ENCODE measurements around the gene HELZ.
"Not testable (repeated sequence)": the region's sequence is repeated elsewhere in the genome, so short reads cannot be mapped to it uniquely, and the experiment has no call there.

HELZ gene

DNA sequence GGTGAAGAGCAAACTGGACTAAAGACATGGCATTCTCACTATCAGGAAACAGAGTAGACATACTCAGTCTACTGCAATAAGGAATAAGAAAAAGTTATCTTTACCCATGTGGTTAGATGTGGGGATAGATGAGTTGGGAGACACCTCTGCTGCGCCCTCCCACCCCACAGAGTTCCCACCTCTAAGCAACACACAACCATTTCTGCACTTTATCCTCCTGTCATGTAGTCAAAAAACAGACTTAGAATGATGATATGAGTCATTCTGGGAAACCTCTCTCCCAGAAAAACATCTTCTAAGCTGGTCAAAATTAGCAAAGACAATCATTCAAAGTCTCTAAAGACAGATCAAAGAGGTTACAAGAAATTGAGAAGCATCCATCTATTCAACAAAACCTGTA is 105.7 kb downstream of the HELZ start:
- no peak for DNase-seq

DNA sequence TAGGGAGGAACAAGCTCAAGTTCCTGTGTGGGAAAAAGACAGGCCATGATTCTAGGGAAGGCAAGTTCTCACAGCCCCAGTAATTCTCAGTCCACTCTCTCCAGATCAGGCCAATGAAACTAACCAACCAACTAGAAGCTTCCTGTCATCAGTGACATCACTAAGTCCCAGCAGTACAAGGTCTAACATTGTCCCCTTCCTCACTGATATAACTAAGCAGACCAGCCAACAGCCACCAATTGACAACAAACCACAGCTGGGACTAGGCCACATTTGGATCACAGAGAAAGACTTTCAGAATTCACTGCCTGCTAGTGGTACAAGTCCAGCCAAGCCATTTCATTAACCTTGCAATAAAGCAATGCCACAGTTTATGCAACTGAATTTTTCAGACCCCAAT is 106.6 kb downstream of the HELZ start:
- no peak for DNase-seq

DNA sequence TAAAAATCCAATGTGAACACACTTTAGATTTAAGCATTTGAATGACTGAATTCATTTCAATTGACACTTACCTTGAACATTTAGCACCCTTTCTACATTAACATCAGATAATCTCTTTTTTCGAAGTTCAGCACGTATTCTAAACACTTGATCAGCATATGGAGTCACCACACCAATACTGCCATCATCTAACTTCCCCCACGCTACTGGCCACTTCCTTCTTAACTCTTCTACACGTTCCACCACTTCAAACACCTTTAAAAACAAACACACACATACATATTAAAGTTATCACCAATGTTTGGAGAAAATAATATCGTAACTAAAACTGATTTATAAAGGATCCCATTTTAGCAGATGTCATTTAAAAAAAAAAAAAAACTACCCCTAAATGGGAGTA is 107.1 kb downstream of the HELZ start:
- DNase-seq: no peak

DNA sequence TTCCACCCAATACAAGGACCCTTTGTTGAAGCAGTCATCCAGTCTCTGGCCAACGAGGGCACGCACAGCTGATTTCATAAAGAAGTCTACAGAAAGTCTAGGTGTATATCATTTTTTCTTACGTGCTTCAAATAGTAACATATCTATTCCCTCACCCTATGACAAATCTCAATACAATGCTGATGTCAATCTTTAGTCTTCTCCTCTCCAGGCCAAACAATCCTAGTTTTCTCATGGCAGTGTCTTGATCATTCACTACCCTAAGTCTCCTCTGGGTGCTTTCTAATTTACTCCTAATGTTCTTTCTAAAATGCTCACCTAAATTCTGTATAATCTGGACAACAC is 108.0 kb downstream of the HELZ start:
- DNase-seq: no peak

DNA sequence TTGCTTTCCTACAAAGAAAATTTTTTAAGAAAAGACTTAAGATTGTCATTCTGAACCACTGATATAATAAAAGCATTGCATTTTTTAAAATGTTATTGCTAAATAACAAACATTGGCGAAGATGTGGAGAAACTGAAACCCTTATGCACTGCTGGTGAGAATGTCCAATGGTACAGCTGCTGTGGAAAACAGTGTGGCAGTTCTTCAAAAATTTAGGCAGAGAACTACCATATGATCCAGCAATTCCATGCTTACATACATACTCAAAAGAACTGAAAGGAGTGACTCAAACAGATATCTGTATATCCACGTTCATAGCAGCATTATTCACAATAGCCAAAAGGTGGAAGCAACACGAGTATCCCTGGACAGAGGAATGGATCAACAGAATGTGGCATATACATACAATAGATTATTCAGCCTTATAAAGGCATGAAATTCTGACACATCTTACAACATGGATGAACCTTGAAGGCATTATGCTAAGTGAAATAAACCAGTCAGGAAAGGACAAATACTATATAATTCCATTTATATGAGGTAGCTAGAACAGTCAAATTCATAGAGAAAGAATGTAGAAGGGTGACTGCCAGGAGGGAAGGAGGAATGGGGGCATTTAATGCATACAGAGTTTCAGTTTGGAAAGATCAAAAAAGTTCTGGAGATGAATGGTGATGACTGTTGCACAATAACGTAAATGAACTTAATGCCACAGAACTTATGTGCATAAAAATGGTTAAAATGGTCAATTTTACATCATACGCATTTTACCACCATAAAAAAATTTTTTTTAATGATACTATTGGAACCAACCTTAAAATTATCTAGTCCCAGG is 108.6 kb downstream of the HELZ start:
- no peak for DNase-seq

DNA sequence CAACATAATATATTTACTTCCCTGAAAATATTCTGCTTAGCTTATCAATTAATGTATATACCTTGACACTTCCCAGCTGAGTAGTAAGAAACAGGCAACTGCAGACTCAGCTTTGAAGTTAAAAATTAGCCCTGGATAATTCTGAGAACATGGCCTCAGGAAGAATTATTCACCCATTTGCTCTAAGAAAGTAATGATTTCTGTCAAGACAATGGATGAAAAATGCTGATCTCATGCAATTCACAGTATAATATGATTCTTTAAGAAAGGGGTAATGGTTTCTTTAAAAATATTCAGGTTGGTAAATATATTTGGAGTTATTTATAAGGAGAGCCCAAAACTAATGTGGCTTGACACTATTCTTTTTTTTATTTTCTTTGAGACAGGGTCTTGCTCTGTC is 111.8 kb downstream of the HELZ start:
- DNase-seq: no peak

DNA sequence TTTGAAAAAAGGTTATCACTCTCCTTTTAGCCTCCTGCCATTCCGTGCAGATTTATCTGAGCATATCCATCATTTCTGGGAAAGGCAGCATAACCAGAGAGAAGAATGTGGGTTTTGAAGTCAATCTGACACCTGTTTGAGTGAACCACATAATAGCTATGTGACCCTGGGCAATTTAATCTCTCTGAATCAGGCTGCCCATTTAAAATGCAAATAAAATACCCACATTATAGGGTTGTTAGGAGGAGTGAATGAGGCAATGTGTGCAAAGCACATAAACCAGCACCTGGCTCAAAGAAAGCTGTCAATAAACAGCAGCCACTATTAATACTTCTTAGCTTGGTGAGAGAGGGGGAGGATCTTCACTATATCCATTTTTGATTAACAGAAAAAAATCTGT is 112.6 kb downstream of the HELZ start:
- peak; percentile 83 for DNase-seq

DNA sequence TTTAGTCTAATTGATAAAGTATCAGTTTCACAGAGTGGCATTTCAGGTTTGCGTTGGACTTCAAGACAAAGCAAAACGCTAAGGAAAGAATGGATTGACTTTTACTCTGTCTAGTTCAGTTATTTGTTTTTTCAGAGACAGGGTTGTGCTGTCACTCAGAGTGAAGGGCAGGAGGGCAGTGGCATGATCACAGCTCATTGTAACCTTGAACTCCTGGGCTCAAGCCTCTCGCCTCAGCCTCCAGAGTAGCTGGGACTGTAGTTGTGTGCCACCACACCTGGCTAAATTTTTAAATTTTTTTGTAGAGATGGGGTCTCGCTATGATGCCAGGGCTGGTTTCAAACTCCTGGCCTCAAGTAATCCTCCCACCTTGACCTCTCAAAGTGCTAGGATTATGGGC is 114.2 kb downstream of the HELZ start:
- no peak for DNase-seq

DNA sequence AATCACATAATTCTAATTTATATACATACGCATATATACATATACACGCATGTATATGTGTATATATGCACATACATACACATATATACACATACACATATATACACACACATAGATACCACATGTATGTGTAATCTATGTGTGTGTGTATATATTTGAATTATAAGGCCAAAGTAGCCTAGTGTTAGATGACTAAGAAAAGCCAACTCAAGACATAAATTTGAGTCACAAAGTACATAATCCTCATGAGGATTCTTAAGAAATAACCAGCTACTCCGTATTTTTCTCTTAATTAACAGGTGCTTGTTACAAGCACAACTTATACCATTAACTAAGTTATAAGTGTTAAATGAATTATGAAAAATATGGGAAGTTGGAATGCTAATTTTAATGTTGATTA is 115.7 kb downstream of the HELZ start:
- DNase-seq: no peak

DNA sequence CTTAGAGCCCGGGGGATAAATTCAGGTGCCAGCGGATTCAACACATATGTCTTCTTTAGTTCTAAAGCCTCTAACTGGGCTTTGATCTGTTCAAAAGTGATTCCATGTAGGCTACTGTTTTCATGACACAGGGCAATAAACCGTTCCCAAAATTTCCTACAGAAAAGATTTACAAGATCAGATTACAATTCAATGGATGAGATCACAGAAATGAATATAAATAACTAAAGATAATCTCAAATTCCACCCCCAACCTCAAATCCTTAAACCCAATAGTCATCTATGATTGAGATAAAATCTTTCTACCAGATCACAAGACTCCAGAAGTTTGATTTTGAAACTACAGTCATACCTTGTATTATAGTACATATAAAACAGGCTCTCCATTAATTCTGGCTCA is 116.3 kb downstream of the HELZ start:
- DNase-seq: no peak

DNA sequence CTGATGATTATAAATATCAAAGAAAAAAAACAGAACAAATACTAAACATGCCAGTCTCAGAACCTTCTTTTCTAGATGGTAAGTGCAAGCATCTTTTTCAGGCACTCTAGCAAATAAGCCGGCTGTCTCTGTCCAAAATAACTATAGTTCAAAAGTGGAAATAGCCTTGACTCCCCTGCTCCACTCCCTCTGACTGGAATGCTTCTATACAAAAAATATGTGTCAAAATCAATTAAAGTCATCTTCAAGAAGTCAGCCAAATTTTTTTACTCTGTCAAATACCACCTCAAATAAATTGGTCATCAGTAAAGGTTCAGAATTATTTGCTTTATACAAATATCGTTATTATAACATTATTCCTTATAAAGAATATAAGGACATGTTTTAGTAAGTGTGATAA is 117.1 kb downstream of the HELZ start:
- DNase-seq: no peak

DNA sequence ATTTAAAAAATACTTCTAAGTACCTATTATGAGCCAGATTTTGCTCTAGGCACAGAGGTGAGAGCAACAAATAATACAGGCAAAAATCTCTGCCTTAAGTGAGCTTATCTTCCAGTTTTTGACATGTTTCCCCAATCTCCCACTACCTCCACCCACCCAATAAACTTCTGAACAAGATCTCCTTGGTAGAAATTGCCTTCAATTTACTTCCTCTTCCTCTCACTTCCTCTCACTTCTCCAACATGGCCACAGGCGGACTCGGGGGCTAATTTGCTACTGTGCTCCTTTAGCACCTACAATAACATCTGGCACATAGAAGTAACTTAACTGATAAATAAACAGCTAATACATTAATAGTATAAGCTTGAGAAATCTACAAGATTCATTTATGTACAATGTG is 118.0 kb downstream of the HELZ start:
- DNase-seq: no peak

DNA sequence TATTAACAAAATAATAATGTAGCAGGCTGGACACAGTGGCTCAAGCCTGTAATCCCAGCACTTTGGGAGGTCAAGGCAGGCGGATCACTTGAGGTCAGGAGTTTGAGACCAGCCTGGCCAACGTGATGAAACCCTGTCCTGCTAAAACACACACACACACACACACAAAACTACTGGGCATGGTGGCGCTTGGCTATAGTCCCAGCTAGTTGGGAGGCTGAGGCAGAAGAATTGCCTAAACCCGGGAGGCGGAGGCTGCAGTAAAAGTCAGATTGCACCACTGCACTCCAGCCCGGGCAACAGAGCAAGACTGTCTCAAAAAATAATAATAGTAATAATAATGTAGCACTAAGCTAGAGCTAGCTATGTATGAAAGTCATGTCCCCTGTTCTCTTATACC is 118.5 kb downstream of the HELZ start:
- not testable (repeated sequence) for DNase-seq

DNA sequence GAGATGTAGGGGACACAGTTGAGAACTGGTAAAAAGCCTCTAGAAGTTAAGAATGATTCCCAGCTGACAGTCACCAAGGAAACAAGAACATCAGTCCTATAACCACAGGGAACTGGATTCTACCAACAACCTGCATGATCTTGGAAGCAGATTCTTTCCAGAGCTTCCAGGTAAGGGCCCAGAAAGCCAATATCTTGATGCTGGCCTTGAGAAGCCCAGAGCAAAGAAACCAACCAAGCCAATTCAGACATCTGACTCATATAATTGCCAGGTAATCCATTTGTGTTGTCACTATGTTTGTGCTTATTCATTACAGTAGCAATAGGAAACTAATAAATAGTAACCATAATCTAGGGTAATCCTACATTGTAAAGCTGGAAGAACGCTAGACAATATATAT is 119.1 kb downstream of the HELZ start:
- no peak for DNase-seq

DNA sequence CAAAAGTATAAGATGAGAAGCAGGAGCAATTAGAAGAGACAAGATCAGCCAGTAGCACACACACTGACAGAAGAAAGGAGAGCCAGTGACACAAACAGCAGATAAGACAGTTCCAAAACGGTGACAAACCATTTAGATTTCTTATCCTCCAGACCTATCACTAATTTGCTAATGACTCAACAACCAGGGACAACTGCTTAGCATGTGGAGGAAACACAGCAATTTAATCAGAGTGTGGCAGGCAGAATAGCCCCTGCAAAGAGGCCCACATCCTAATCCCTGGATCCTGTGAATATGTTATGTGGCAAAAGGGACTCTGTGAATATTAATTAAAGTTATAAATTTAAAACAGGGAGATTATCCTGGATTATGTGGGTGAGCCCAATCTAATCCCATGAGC is 119.6 kb downstream of the HELZ start:
- no peak for DNase-seq

DNA sequence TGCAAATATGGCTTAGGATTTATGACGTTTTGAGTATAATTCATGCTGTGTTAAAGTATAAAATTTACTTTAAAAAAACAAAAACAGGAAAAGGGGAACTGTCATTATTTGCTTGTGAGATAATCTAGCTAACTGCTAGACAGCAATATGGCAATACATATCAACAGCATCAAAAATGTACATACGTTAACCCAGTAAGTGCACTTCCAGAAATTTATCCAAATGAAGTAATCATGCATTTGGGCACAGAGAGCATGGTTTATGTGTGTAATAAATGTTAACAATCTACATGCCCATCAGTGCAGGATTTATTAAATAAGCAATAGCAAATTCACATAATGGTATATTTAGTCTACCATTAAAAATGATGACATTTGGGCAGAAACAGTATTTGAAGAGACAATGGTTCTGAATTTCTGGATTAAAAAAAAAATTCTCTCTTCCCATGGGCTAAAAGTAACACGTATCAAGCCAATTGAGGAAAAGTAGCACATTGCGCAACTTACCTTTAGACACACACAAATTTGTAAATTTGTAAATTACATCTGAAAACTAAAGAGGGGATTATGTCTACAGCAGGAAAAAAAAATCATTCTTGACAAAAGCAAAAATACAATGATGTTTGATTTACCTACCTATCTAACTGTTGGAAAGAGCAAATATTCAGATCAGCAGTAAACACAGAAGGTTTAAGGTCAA is 120.4 kb downstream of the HELZ start:
- no peak for DNase-seq

DNA sequence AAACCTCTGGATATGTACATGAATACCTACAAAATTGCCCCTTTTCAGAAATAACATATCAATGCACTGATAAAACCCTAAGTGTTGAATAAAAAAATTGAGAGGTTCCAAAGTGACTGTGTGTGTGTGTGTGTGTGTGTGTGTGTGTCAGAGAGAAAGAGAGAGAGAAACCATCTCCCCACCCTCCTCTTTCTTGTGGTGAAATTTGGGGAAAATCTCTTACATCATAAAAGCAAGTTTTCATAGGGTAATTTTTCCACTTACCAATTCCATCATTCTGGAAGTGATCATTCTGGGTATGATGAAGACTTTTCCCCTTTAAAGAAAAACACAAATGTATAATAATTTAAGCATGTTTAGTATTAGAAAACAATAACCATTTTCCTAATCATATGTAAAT is 121.3 kb downstream of the HELZ start:
- DNase-seq: no peak

DNA sequence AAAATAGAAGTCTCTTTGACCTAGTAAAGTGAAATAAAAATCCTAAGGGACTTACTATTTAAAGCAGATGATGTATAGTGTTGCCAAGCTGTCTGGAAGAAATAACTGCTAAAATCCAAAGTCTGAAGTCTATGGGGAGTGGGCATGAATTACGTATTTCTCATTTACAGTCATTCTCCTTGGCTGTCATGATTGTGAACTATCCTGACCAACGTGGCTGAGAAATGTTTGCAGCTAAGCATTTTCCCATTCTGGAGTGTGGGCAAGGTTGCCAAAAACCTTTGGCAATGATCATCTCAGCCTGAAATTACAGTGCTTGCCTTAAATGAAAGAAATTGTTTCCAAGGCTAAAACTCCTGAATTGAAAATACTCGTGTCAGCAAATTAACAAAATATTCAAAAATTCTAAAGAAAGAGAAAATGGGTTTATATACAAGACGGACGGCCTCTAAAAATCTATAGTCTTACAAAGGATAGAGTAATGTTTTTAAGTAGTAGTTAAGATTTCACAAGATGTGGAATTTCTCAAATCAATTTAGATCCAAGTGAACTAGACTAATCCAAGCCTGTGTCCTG is 123.6 kb downstream of the HELZ start:
- DNase-seq: no peak

DNA sequence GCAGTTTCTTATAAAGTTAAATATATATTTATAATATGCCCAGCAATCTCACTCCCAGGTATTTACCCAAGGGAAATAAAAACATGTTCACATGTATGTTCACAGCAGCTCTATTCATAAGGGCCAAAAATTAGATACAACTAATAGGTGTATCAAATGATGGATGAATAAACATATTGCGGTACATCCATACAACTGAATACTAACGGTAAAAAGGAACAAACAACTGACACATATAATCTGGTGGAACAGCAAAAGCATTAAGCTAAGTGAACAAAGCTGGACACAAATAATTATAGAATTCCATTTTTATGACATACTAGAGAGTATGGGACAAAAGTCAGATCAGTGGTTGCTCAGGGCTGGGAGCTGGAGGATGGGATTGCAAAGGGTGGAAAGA is 125.9 kb downstream of the HELZ start:
- DNase-seq: no peak

DNA sequence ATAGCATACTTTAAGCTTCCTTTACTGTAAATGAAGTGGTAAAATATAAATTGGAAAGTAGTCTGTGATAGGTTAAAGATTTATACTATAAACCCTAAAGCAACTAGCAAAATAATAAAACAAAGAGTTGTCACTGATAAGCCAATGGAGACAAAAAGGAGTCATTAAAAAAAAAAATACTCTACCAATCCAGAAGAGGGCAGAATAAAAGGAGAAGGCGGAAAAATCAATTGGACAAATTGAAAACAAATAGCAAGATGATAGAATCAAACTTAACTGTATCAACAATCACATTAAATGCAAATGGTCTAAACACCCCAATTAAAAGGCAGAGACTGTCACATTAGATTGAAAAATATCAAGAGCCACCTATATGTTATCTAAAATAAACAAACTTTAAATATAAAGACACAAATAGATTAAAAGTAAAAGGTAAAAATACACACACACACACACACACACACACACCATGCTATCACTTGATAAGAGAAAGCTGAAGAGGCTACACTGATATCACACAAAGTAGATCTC is 128.9 kb downstream of the HELZ start:
- DNase-seq: no peak

DNA sequence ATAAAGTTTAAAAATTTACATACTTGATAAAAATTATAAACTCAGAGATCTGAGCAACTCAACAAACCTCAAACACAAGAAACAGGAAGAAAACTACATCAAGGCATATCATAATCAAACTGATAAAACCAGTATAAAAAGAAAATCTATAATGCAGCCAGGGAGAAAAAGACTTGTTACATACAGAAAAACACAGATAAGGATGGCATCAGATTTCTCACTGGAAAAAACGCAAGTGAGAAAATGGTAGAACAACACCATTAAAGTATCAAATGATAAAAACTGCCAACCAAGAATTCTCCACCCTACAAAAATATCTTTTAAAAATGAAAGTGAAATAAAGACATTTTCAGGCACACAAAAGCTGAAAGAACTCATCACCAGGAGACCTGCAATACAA is 129.6 kb downstream of the HELZ start:
- DNase-seq: no peak

DNA sequence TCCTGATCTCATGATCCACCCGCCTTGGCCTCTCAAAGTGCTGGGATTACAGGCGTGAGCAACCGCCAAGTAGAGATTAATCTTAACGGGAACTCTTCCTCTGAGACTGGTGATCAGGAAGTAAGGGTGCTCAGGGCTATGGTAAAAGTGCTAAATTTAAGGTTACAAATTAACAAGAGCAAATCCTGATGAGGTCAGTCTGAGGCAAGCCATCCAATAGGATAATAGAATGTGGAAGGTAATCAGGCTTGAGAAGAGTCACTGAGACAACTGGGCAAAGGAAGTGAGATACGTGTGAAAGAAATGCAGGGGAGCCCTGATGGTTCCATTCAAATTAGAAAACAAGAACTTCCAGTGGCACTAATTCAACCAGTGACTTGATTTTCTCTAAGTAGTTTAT is 131.5 kb downstream of the HELZ start:
- no peak for DNase-seq

DNA sequence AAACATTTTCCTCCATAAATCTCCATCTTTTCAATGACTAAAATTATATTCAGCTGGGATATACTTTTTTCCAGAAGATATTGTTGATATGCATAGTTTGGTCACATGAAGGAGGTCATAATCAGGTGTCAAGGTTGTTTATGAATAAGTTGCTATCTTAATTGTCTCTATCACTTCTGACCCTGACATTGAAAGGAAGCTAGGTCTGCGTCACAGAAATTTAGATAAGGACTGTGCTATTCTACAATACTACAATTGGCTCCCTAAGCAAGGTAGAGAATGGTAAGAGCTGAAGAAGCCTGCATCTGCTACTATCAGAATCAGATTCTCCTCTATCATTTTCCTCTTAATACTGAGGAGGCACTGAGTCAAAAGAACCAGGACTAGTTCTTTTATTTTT is 133.2 kb downstream of the HELZ start:
- DNase-seq: no peak

DNA sequence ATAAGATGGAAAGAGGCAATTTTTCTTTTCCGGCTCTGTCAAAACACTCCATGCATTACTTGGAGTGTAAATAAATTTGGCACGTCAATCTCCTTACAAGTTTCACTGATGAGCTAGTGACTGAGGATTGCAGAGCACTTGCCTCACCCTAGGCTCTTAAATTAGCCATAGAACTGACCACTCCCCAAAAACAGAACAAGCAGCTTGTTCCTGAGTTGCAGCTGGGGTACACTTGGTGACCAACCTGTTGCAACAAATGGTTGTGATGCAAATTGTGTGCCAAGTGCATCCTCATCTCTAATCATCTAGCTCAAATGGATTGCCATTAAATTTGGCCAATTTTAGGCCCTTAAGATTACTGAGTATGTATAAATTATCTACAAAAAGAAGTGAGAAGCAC is 133.7 kb downstream of the HELZ start:
- DNase-seq: no peak
